CD4-positive, alpha-beta memory T cell (primary cell): Measurements from ENCODE around the gene NHLRC4. TPM values are rescaled to one million over a fixed set of nuclear protein-coding genes. Genes with fewer than 3 reads are reported as not detected.

ENCODE experiments used
- CTCF ChIA-PET: fragments of 350-600 bp; sonication (Branson Sonifier 250); formaldehyde crosslinking; loops from one replicate; lab custom pipeline; 2021; ENCODE audit warnings: inconsistent platforms; ENCODE audit not compliant: partially characterized antibody; lab: Charles Lee
- POLR2A ChIA-PET: fragments of 350-600 bp; sonication (Branson Sonifier 250); formaldehyde crosslinking; loops from one replicate; lab custom pipeline; 2021; ENCODE audit not compliant: partially characterized antibody; lab: Charles Lee
- DNase-seq, 5 donors: peaks; one replicate each; pipeline versions ENCODE4 v3.0.0 to v3.0.0-alpha.2; 2020 to 2022; ENCODE audit warnings: mixed read lengths in 1 of 5
- H3K27ac ChIP-seq: one replicate; pipeline ENCODE4 v1.7.0; 2013; ENCODE audit warnings: low read depth, low read length
- H3K27me3 ChIP-seq: 2 replicates; pipeline ENCODE4 v1.7.0; 2013; ENCODE audit warnings: mild to moderate bottlenecking, low read length, moderate library complexity; ENCODE audit not compliant: insufficient read depth
- H3K36me3 ChIP-seq: 2 replicates; pipeline ENCODE4 v1.7.0; 2013; ENCODE audit warnings: mild to moderate bottlenecking, low read length, moderate library complexity; ENCODE audit not compliant: insufficient read depth
- H3K4me1 ChIP-seq: 2 replicates; pipeline ENCODE4 v1.7.0; 2013; ENCODE audit warnings: mild to moderate bottlenecking, low read length, moderate library complexity; ENCODE audit not compliant: insufficient read depth
- H3K4me3 ChIP-seq, 2 donors: one replicate each; pipeline ENCODE4 v1.7.0; 2013; ENCODE audit warnings: low read length in 2 of 2, mild to moderate bottlenecking in 1 of 2
- H3K9me3 ChIP-seq, 2 donors: one replicate each; pipeline ENCODE4 v1.7.0; 2013; ENCODE audit warnings: low read length in 2 of 2, control low read depth in 1 of 2; ENCODE audit not compliant: control insufficient read depth in 1 of 2
- H3K27ac Mint-ChIP-seq, 7 donors: one replicate each; pipeline ENCODE4 v1.8.0; 2020 to 2021; ENCODE audit warnings: mixed read lengths in 7 of 7, mild to moderate bottlenecking in 6 of 7, inconsistent platforms in 3 of 7, moderate library complexity in 3 of 7
- H3K27me3 Mint-ChIP-seq, 2 donors: one replicate each; pipeline ENCODE4 v1.8.0; 2020 to 2021; ENCODE audit warnings: mixed read lengths in 2 of 2
- H3K36me3 Mint-ChIP-seq, 2 donors: one replicate each; pipeline ENCODE4 v1.8.0; 2020 to 2021; ENCODE audit warnings: mixed read lengths in 2 of 2, inconsistent platforms in 1 of 2, mild to moderate bottlenecking in 1 of 2
- H3K4me1 Mint-ChIP-seq, 4 donors: one replicate each; pipeline ENCODE4 v1.8.0; 2020 to 2021; ENCODE audit warnings: mixed read lengths in 4 of 4, mild to moderate bottlenecking in 1 of 4
- H3K4me3 Mint-ChIP-seq, 8 donors: one replicate each; pipeline ENCODE4 v1.8.0; 2020 to 2021; ENCODE audit warnings: mixed read lengths in 8 of 8, mild to moderate bottlenecking in 7 of 8, moderate library complexity in 6 of 8, inconsistent platforms in 3 of 8
- H3K9me3 Mint-ChIP-seq, 8 donors: one replicate each; pipeline ENCODE4 v1.8.0; 2020 to 2021; ENCODE audit warnings: mixed read lengths in 8 of 8, mild to moderate bottlenecking in 5 of 8, inconsistent platforms in 3 of 8, moderate library complexity in 1 of 8
- intact Hi-C: fragments of 100-400 bp; cut with micrococcal nuclease; formaldehyde crosslinking; loops from one replicate; pipeline ENCODE4 v1.15.1; 2023
- polyA plus RNA-seq, 2 donors: library from polyadenylated mRNA; unstranded; fragments of 300-500 nt; fragmentation: Illumina TruSeq; gene quantifications; one replicate each; pipeline ENCODE4 v1.2.3, GENCODE V29; 2021
- total RNA-seq, 2 experiments: library from RNA; stranded (reverse); gene quantifications; one replicate each; pipeline ENCODE4 v1.2.3, GENCODE V29; 2021

Gene NHLRC4, protein sequence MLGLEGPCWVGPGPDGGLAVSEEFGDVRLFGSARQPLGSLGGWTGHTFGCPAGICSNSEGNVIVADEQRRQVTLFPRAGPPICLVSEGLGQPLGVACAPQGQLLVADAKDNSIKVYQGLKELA
- 1 to 10 TPM; 2.4 to 3.2 TPM for total RNA-seq
- 1 to 10 TPM; 2.1 to 2.7 TPM for polyA plus RNA-seq

DNA sequence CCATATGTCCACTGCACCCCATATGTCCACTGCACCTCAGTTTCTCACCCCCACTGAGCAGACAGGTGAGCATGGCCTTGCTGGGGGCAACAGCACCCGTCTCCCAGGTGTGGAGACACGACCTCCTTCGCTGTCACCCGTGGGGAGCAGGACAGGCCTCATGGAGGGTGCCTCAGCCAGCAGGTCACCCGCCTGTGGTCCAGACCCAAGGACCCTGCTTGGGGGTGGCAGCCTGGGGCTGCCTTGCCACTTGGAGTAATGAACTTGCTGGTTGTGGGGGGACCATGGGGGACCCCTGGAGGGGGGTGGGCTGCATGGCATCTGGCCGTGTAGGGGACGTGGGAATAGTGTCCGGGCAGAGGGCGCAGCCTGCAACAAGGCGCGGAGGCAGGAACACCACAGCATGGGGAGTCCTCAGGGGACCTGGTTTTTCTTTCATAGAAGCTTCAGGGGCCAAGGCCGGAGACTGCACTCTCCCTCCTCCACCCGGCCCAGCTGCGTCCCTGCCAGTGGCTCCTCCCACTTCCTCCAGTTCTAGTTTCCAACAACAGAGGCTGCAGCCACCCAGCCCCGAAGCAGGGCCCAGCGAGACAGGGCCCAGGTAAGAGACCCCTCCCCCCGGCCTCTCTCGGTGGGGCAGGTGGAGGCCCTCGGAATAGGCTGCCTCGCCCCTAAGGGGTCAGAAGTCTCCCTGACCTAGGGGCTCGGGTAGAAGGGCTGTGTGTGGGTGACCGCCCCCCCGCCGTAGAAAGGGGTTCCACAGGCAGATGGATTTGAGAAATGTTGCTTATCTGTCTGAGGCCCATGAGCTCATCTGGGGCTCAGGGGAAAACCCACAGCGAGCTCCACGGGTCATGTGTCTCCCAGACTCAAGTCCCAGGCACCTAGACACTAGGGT, at the start of gene NHLRC4:
Gene NHLRC4, plus strand, starts transcription at position 531 of the 898 bp plus-strand sequence. CDS start 1,043 bp downstream, outside the sequence.
- CTCF ChIA-PET: interaction anchor here (1.0 kb wide), 1 partner anchor 11 kb away, joined by 3 read pairs; no protein-coding TSS in a partner anchor
- Mint-ChIP-seq H3K9me3 (peaks cover 0 to 6% (median 0%) of the 10 kb centered on the region in 8 donors), H3K4me1 (peaks cover 22 to 34% (median 30%) of the 10 kb centered on the region in 4 donors), H3K27ac (peak within 1 kb of the TSS; percentile 60 to 88 (median 70)), H3K4me3 (peak within 1 kb of the TSS; percentile 51 to 83 (median 71)), H3K36me3 (peaks cover 0 to 7% of the 10 kb centered on the region in 2 donors), H3K27me3 (peaks cover 0 to 4% of the 10 kb centered on the region in 2 donors)
- Histone ChIP-seq H3K9me3 (no peaks in the 10 kb centered on the region), H3K27me3 (no peaks in the 10 kb centered on the region), H3K36me3 (no peaks in the 10 kb centered on the region), H3K4me3 (peak within 1 kb of the TSS; percentile 3 to 36), H3K27ac (peak within 1 kb of the TSS; percentile 38), H3K4me1 (peaks cover 37% of the 10 kb centered on the region)
- peak; percentile 43 to 59 (median 45) for DNase-seq
- intact Hi-C loops: no loop called here
- POLR2A ChIA-PET: interaction anchor here (0.9 to 1.6 kb wide), 5 partner anchors 21 to 70 kb away, joined by 3 to 7 read pairs (median 6); partner anchors contain the start of genes CAPN15, METTL26 and RAB40C

DNA sequence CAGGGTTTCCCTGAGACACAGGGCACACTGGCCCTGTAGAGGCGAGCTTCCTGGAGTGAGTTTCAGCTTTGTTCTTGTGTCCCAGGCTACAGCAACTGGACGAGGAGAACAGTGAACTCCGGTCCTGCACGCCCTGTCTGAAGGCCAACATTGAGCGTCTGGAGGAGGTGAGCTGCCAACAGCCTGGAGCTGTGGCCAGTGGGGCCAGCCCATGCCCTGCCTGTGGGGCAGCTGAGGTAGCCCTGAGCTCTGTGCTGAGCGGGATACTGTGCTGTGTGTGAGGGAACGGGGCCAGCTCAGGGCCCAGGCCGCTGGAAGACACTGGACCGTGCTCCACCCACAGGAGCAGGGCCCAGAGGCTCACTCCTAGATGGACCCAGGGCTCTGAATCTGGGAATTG, 47.9 kb upstream of the NHLRC4 start:
- Histone ChIP-seq H3K4me1 (no peaks in the 10 kb centered on the region), H3K36me3 (no peaks in the 10 kb centered on the region), H3K9me3 (no peaks in the 10 kb centered on the region), H3K4me3 (no peak overlapping the region), H3K27ac (no peak overlapping the region), H3K27me3 (no peaks in the 10 kb centered on the region)
- H3K27me3 Mint-ChIP-seq: no peaks in the 10 kb centered on the region
- intact Hi-C loops: no loop called here
- DNase-seq: no peak
- peaks cover 5% of the 10 kb centered on the region in 2 donors for H3K36me3 Mint-ChIP-seq
- ChIA-PET CTCF (interaction anchor here (1.2 kb wide), 1 partner anchor 13 kb away, joined by 3 read pairs; no protein-coding TSS in a partner anchor), POLR2A (no interaction called here)
- H3K4me1 Mint-ChIP-seq: no peaks in the 10 kb centered on the region
- H3K27ac Mint-ChIP-seq: no peak overlapping the region
- peaks cover 0 to 2% (median 0%) of the 10 kb centered on the region in 8 donors for H3K9me3 Mint-ChIP-seq
- no peak overlapping the region for H3K4me3 Mint-ChIP-seq

DNA sequence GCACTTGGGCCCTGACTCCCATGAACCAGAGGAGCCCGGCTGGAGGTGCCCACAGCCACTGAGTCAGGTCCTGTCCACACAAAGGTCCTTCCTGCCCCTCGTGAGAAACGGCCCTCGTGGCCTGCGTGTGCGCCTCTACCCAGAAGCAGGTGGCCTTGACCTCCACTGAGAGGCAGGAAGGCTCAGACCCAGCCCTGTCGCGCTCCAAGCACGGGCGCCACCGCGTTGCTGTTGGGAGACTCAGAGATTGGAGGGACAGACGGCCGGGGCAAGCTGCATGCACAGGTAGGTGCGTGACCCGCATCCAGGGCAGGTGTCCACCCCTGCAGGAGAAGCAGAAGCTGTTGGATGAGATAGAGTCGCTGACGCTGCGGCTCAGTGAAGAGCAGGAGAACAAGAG, 47.4 kb upstream of the NHLRC4 start:
- Histone ChIP-seq H3K27ac (no peak overlapping the region), H3K4me1 (no peaks in the 10 kb centered on the region), H3K4me3 (no peak overlapping the region), H3K36me3 (no peaks in the 10 kb centered on the region), H3K27me3 (no peaks in the 10 kb centered on the region), H3K9me3 (no peaks in the 10 kb centered on the region)
- Mint-ChIP-seq H3K27me3 (no peaks in the 10 kb centered on the region), H3K27ac (peak overlapping the region in 1 of 7 donors; percentile 60), H3K4me3 (no peak overlapping the region), H3K36me3 (peaks cover 2 to 3% of the 10 kb centered on the region in 2 donors), H3K9me3 (peaks cover 0 to 2% (median 0%) of the 10 kb centered on the region in 8 donors), H3K4me1 (no peaks in the 10 kb centered on the region)
- ChIA-PET POLR2A (no interaction called here), CTCF (interaction anchor here (1.2 kb wide), 1 partner anchor 12 kb away, joined by 3 read pairs; no protein-coding TSS in a partner anchor)
- intact Hi-C loops: no loop called here
- DNase-seq: no peak

DNA sequence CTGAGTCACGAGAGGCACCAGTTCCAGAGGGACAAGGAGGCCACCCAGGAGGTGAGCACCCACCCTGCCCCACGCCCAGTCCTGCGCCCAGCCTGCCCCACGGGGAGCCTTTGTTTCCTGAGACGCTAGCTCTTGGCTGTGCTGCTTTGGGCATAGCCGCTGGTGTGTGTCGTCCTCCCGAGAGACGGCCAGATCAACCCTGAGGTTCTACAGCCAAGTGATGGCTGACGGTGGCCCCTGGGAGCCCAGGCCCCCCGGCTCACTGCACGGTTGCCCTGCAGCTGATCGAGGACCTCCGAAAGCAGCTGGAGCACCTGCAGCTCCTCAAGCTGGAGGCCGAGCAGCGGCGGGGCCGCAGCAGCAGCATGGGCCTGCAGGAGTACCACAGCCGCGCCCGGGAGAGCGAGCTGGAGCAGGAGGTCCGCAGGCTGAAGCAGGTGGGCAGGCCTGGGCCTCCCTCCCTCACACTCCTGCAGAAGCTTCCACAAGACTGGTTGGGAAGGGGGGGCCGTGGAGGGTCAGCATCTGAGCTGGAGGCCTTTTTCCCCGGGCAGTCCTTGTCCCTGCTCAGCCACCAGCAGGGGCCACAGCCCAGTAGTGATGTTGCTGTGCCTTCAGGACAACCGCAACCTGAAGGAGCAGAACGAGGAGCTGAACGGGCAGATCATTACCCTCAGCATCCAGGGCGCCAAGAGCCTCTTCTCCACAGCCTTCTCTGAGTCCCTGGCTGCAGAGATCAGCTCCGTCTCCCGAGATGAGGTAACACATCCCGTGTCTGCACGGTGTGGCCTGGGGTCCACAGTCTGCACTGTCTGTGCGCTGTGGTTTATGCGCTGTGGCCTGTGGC, 46.7 kb upstream of the NHLRC4 start:
- CTCF ChIA-PET: no interaction called here

DNA sequence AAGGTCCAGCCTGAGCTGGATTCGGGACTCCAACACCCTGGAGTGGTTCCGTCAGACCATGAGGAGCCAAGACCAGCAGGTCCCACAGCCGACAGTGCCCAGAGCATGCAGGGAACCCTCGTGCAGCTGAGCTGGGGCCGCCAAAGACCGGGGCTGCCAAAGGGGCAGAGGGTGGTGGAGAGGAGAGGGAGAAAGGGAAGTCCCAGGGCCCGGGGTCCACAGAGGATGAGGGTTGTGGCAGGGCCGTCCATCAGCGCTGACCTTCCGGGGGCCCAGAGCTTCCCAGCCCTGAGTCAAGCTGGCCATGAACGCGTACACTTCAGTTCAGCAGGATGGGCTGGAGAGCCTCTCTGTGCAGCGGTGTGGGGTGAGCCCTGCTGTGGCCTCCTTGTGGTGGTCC, 46.0 kb upstream of the NHLRC4 start:
- H3K4me3 ChIP-seq: no peak overlapping the region
- ChIA-PET POLR2A (no interaction called here), CTCF (no interaction called here)
- Mint-ChIP-seq H3K4me3 (no peak overlapping the region), H3K27me3 (no peaks in the 10 kb centered on the region), H3K4me1 (peaks cover 4 to 12% (median 7%) of the 10 kb centered on the region in 4 donors), H3K36me3 (peaks cover 0 to 5% of the 10 kb centered on the region in 2 donors), H3K27ac (no peak overlapping the region), H3K9me3 (peaks cover 0 to 2% (median 0%) of the 10 kb centered on the region in 8 donors)
- no peaks in the 10 kb centered on the region for H3K36me3 ChIP-seq
- DNase-seq: no peak
- intact Hi-C loops: no loop called here
- no peaks in the 10 kb centered on the region for H3K27me3 ChIP-seq
- no peak overlapping the region for H3K27ac ChIP-seq
- H3K9me3 ChIP-seq: no peaks in the 10 kb centered on the region
- H3K4me1 ChIP-seq: peaks cover 10% of the 10 kb centered on the region

More for the DNA sequence above, 46.7 kb upstream of the NHLRC4 start:
- Histone ChIP-seq H3K9me3 (no peaks in the 10 kb centered on the region), H3K4me1 (peaks cover 2% of the 10 kb centered on the region), H3K27me3 (no peaks in the 10 kb centered on the region), H3K4me3 (no peak overlapping the region), H3K36me3 (no peaks in the 10 kb centered on the region), H3K27ac (no peak overlapping the region)
- Mint-ChIP-seq H3K36me3 (peaks cover 0 to 2% of the 10 kb centered on the region in 2 donors), H3K4me1 (peaks cover 0 to 4% (median under 1%) of the 10 kb centered on the region in 4 donors), H3K9me3 (peaks cover 0 to 2% (median 0%) of the 10 kb centered on the region in 8 donors), H3K4me3 (no peak overlapping the region), H3K27ac (no peak overlapping the region), H3K27me3 (no peaks in the 10 kb centered on the region)
- no peak for DNase-seq
- intact Hi-C loops: no loop called here
- POLR2A ChIA-PET: no interaction called here

DNA sequence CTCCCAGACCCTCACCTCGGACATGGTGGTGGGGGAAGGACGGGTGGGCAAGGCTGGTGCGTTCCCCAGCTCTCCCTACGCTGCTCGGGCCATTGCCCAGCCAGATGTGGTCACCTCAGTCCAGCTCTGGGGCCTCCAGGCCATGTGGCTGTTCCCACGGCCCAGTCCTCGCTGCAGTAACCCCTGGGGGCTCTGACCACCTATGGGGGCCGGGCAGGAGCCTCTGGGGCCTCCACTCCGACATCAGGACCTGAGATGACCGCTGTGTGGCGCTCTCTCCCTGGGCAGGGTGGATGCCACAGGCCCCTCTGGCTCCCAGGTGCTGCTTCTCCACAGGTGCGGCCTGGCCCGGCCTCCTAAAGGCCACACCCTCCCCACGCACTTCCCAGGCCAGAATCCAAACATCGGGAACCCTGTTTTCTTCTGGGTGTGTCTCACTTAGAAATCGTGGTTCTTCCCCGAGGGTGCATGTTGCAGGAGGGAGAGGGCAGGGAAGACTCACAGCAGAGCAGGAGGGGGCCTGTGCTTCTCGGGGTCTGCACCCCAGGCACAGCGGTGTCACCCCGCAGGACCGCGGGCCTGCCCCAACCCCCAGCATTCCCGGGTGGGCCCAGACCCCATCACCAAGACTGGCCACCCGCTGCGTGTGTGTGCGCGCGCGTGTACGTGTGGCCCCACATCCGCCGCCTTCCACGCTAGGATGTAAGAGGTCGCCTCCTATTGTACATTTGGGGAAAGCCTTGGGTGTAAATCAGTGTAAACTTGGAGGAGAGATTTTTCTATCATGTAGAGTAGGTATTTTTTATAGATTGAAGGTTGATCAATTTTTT, 45.2 kb upstream of the NHLRC4 start:
- H3K9me3 ChIP-seq: no peaks in the 10 kb centered on the region
- no peak overlapping the region for H3K4me3 ChIP-seq
- H3K27ac ChIP-seq: no peak overlapping the region
- Mint-ChIP-seq H3K27ac (no peak overlapping the region), H3K9me3 (peaks cover 0 to 2% (median 0%) of the 10 kb centered on the region in 8 donors), H3K36me3 (peaks cover 0 to 5% of the 10 kb centered on the region in 2 donors), H3K4me3 (no peak overlapping the region), H3K27me3 (no peaks in the 10 kb centered on the region), H3K4me1 (peaks cover 7 to 19% (median 12%) of the 10 kb centered on the region in 4 donors)
- POLR2A ChIA-PET: no interaction called here
- no peaks in the 10 kb centered on the region for H3K27me3 ChIP-seq
- H3K4me1 ChIP-seq: peaks cover 17% of the 10 kb centered on the region
- CTCF ChIA-PET: no interaction called here
- no peak for DNase-seq
- no peaks in the 10 kb centered on the region for H3K36me3 ChIP-seq
- intact Hi-C loops: no loop called here
